HG03175 (cell line): ENCODE measurements around the gene EPM2AIP1.
"Not testable (repeated sequence)": the region's sequence is repeated elsewhere in the genome, so short reads cannot be mapped to it uniquely, and the experiment has no call there.

Experiments used
- ATAC-seq: cut with Tn5 transposase; IDR thresholded peaks from one replicate; pipeline ENCODE4 v1.9.1; 2021; ENCODE audit warnings: mild to moderate bottlenecking, moderate library complexity; ENCODE audit not compliant: unreplicated experiment

The EPM2AIP1 gene

GRCh38 chr3:36954452-36955134 lies 38.3 kb downstream of the EPM2AIP1 start:
- ATAC-seq = no peak

- ATAC-seq = not testable (repeated sequence)
Observed at GRCh38 chr3:36947814-36948213, 45.1 kb downstream of the EPM2AIP1 start.

- no peak for ATAC-seq
Observed at GRCh38 chr3:36945333-36945980, 47.5 kb downstream of the EPM2AIP1 start.

GRCh38 chr3:36944641-36945270 lies 48.2 kb downstream of the EPM2AIP1 start, which contains the start of gene TRANK1:
Gene TRANK1 (minus strand): TSS chr3:36945054. CDS start chr3:36944809, 245 bp downstream.
- peak; percentile 61 for ATAC-seq

DNA sequence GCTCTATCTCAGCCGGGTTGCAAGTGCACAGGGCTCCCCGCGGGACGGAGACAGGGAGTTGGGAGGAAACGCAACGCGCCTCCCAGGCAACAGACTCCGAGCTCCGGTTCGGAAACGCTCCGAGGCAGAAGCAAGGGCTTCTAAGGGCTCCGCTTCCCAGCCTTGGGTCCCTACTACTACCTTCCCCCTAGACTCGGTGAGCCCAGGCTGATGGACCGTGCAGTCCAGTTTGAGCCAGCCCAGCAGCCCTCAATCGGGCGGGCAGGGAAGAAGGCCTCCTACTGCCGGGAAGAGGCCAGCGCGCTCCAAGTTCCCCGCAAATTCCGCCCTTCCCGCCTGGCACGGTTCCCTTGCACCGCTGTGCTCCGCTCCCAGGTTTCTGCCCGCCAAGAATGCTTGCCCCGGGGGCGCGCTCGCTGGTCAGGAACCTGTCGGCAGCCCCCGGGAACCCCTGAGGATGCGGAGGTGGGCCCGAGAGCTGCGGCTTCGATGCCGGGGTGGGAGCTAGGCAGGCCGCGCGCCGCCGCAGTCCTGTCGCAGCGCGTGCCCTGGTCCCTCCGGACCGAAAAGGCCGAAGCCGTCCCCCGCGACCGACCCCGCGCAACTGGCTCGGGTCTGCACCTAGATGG lies 48.8 kb downstream of the EPM2AIP1 start:
- ATAC-seq = peak; percentile 51

DNA sequence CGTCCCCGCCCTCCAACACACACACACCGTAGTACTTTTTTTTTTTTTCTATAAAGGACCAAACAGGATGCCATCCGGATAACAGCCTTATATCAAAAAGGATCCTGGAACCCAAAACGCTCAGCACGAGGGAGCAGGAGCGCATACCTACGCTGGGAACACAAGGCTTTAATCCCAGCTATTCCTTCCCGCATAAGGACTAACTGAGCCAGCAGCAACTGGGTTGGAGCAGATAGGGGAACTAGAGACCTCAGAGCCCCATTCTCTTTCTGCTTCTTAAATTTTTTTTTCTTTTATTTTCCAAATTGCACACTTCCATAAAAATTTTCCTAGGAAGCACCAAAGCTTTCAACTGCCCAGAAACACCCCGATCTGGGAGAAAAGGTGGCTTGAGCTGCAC lies 49.3 kb downstream of the EPM2AIP1 start:
- no peak for ATAC-seq

DNA sequence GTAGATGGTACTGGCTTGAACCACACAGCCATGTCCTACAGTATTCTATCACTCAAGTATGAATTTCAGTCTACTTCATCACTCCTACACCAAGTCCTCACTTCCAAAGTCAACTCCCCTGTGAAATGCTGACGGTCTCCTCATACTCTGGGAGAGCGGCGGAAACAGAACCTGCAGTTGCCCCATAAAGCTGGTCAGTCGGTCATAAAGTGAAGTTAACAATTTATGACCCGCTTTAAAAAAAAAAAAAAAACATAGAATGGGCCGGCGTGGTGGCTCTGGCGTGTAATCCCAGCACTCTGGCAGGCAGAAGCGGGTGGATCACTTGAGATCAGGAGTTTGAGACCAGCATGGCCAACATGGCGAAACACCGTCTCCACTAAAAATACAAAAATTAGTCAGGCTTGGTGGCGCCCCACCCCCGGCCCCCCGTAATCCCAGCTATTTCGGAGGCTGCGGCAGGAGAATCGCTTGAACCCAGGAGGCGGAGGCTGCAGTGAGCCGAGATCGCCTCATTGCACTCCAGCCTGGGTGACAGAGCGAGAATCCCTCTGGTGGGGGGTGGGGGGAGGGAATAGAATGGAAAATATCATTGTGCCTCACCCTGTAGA lies 50.2 kb downstream of the EPM2AIP1 start:
- ATAC-seq = no peak

DNA sequence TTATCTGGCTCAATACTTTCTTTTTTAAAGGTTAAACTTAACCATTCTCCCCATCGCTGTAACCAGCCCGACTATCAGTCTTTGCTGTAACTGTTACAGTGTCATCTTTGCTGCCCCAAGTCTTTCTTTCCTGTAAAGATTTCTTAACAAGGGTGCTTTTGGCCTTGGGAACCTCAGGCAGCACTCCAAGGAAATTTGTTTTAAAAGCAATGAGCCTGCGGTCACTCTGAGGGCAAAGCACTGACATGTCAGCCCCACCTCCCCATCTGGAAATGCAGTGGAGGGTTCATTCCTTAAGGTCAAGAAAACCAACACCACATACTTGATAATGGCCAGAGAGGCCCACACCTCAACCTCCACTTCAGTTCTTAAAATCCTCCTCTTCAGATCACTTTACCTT lies 51.3 kb downstream of the EPM2AIP1 start:
- no peak for ATAC-seq

DNA sequence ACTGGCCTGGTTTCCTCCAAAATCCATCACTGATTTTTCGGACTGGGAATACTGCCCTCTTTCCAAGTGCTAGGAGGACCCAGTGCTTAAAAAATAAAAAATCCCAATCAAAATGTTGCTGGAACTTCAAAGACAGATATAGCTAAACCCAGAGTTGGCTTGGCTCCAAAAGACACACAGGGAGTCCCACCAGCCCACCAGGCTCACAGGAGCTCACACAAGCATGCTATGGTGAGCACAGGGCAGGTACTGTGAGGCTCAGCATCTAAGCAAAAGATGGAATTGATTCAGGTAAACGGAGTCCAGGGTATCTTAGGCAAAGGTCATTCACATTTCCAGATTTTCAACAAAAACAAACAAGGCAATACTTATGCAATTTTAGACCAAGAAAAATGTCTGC lies 51.8 kb downstream of the EPM2AIP1 start:
- no peak for ATAC-seq

DNA sequence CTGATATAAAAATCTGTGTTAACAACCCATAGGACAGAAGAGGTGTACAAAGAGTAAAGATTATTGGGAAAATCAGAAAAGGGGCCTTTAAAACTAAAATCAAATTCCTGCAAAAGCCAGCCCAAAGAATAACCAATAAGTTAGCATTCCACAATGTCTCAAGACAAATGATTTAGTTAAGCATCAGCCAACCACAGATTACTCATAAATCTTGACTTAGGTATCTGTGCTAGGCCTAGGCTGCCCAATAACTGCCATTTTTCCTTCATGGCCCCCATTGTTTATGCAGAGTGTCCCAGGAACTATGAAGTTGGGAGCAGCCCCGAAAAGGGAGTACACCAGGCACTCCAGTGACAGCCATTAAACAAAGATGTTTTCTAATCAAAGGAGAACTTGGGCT lies 55.4 kb downstream of the EPM2AIP1 start:
- no peak for ATAC-seq
